GM12891 (cell line): ENCODE data around the gene EMX1.

Source experiments
- PAX5 ChIP-seq: IDR thresholded peaks from 2 replicates; pipeline ENCODE4 v1.6.1; 2011; ENCODE audit warnings: low read length, moderate library complexity, mild to moderate bottlenecking; ENCODE audit not compliant: insufficient read depth, severe bottlenecking
- POLR2A ChIP-seq: IDR thresholded peaks from 2 replicates; pipeline ENCODE4 v1.6.1; 2011; ENCODE audit warnings: low read depth, low read length, control low read depth
- POLR2AphosphoS5 ChIP-seq: IDR thresholded peaks from 2 replicates; pipeline ENCODE4 v1.6.1; 2011; ENCODE audit warnings: low read depth, low read length, control low read depth
- POU2F2 ChIP-seq: IDR thresholded peaks from 2 replicates; pipeline ENCODE4 v1.6.1; 2011; ENCODE audit warnings: low read depth, mild to moderate bottlenecking, control low read depth, low read length, moderate library complexity
- SPI1 ChIP-seq: IDR thresholded peaks from 2 replicates; pipeline ENCODE4 v1.6.1; 2011; ENCODE audit warnings: low read depth, low read length, control low read depth
- TAF1 ChIP-seq: IDR thresholded peaks from 2 replicates; pipeline ENCODE4 v1.6.1; 2011; ENCODE audit warnings: low read depth, low read length, control low read depth

- no peak for TF ChIP-seq POU2F2
- no peak for TF ChIP-seq POLR2A
- TF ChIP-seq POLR2AphosphoS5, result no peak
- no peak for TF ChIP-seq TAF1
- TF ChIP-seq SPI1, result no peak
- no peak for TF ChIP-seq PAX5
Measured at GRCh38 chr2:72949045-72949444, 31.7 kb downstream of the EMX1 start.
